ENCODE measurements around the gene PDZD2. TPM values are rescaled to one million over a fixed set of nuclear protein-coding genes. Genes with fewer than 3 reads are reported as not detected.

PDZD2 gene
- total RNA-seq, 1 donor from 2014 or later = 81.5 TPM

- no peak for DNase-seq
- no peak for ATAC-seq (ENCODE audit: poor library complexity)
- intact Hi-C loops (cut with DNase I) = no loop called here
Observed at GRCh38 chr5:32135086-32135485, 496.2 kb downstream of the PDZD2 start.

- DNase-seq (no peak), ATAC-seq (ENCODE audit: poor library complexity) (no peak)
- intact Hi-C loops (cut with DNase I) = no loop called here
Observed at GRCh38 chr5:32136342-32136741, 497.4 kb downstream of the PDZD2 start.

GRCh38 chr5:32138839-32139493 is 500.0 kb downstream of the PDZD2 start:
- intact Hi-C loops (cut with DNase I) = no loop called here
- DNase-seq (no peak), ATAC-seq (ENCODE audit: poor library complexity) (no peak)

GRCh38 chr5:32143617-32144377 is 504.9 kb downstream of the PDZD2 start:
- ATAC-seq (ENCODE audit: poor library complexity) (no peak), DNase-seq (no peak)
- intact Hi-C loops (cut with DNase I) = no loop called here

- intact Hi-C loops (cut with DNase I) = no loop called here
- no peak for DNase-seq
- peak; percentile 80 for ATAC-seq (ENCODE audit: poor library complexity)
Observed at GRCh38 chr5:32144378-32145207, 505.7 kb downstream of the PDZD2 start.

GRCh38 chr5:32145378-32145777 is 506.4 kb downstream of the PDZD2 start:
- intact Hi-C loops (cut with DNase I) = no loop called here
- no peak for DNase-seq
- peak; percentile 16 for ATAC-seq (ENCODE audit: poor library complexity)

GRCh38 chr5:32147236-32147635 is 508.3 kb downstream of the PDZD2 start:
- DNase-seq (no peak), ATAC-seq (ENCODE audit: poor library complexity) (peak; percentile 36)
- intact Hi-C loops (cut with DNase I) = no loop called here

GRCh38 chr5:32147959-32148358 is 509.0 kb downstream of the PDZD2 start:
- intact Hi-C loops (cut with DNase I) = no loop called here
- DNase-seq = no peak
- ATAC-seq (ENCODE audit: poor library complexity) = no peak

- intact Hi-C loops (cut with DNase I) = no loop called here
- ATAC-seq (ENCODE audit: poor library complexity) (no peak), DNase-seq (no peak)
Observed at GRCh38 chr5:32150366-32150765, 511.4 kb downstream of the PDZD2 start.

- intact Hi-C loops (cut with DNase I) = no loop called here
- DNase-seq (no peak), ATAC-seq (ENCODE audit: poor library complexity) (peak; percentile 50)
Observed at GRCh38 chr5:32151198-32151597, 512.3 kb downstream of the PDZD2 start.

- intact Hi-C loops (cut with DNase I) = no loop called here
- ATAC-seq (ENCODE audit: poor library complexity) (peak; percentile 37), DNase-seq (no peak)
Observed at GRCh38 chr5:32153723-32154122, 514.8 kb downstream of the PDZD2 start.

- intact Hi-C loops (cut with DNase I) = no loop called here
- DNase-seq = no peak
- no peak for ATAC-seq (ENCODE audit: poor library complexity)
Observed at GRCh38 chr5:32155211-32155610, 516.3 kb downstream of the PDZD2 start.

- ATAC-seq (ENCODE audit: poor library complexity) = no peak
- DNase-seq = no peak
- intact Hi-C loops (cut with DNase I) = no loop called here
Observed at GRCh38 chr5:32156635-32157034, 517.7 kb downstream of the PDZD2 start.

GRCh38 chr5:32157078-32157477 is 518.1 kb downstream of the PDZD2 start:
- ATAC-seq (ENCODE audit: poor library complexity) (no peak), DNase-seq (no peak)
- intact Hi-C loops (cut with DNase I) = no loop called here

GRCh38 chr5:32158679-32158975 is 519.7 kb downstream of the PDZD2 start:
- intact Hi-C loops (cut with DNase I) = no loop called here
- ATAC-seq (ENCODE audit: poor library complexity) = peak; percentile 16
- no peak for DNase-seq

- intact Hi-C loops (cut with DNase I) = no loop called here
- no peak for DNase-seq
- peak; percentile 19 for ATAC-seq (ENCODE audit: poor library complexity)
Observed at GRCh38 chr5:32159328-32160072, 520.6 kb downstream of the PDZD2 start.

GRCh38 chr5:32160228-32160627 is 521.3 kb downstream of the PDZD2 start:
- intact Hi-C loops (cut with DNase I) = no loop called here
- no peak for DNase-seq
- no peak for ATAC-seq (ENCODE audit: poor library complexity)

Measured in Right ventricle myocardium superior (tissue), 1 donor.